ENCODE data around the gene MTAP. TPM values are rescaled to one million over a fixed set of nuclear protein-coding genes. Genes with fewer than 3 reads are reported as not detected.

MTAP gene
- total RNA-seq, 1 donor from 2014 or later = 35.2 TPM

DNA sequence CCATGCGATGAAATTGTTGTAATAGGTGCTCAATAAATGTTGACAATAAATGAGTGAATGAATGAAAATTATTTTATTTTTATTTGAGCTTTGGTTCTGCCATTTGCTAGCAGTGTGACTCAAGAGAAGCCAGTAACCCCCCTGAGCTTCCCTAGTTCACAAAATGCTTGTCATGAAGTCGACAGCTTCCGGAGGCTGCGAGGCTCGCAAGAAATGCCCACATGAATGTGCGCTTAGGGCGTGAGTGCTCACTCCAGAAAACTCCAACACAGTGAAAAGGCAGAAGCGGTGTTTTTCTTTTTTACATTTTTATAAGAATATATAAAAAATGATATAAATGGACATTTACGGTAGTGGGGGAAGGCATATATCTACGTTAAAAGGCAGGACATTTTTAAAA lies 165.3 kb downstream of the MTAP start:
- TF ChIP-seq, protein P1, sequence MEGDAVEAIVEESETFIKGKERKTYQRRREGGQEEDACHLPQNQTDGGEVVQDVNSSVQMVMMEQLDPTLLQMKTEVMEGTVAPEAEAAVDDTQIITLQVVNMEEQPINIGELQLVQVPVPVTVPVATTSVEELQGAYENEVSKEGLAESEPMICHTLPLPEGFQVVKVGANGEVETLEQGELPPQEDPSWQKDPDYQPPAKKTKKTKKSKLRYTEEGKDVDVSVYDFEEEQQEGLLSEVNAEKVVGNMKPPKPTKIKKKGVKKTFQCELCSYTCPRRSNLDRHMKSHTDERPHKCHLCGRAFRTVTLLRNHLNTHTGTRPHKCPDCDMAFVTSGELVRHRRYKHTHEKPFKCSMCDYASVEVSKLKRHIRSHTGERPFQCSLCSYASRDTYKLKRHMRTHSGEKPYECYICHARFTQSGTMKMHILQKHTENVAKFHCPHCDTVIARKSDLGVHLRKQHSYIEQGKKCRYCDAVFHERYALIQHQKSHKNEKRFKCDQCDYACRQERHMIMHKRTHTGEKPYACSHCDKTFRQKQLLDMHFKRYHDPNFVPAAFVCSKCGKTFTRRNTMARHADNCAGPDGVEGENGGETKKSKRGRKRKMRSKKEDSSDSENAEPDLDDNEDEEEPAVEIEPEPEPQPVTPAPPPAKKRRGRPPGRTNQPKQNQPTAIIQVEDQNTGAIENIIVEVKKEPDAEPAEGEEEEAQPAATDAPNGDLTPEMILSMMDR (IDR thresholded peaks at IDR 0.05) = no peak
- no peak for ATAC-seq
- Histone ChIP-seq H3K36me3 (no peaks in the 10 kb centered on the region), H3K27ac (no peak overlapping the region), H3K27me3 (ENCODE audit: low read depth) (peaks cover 99% of the 10 kb centered on the region), H3K9me3 (no peaks in the 10 kb centered on the region), H3K4me3 (no peak overlapping the region), H3K4me1 (peaks cover 27% of the 10 kb centered on the region)
- no peak for DNase-seq
- intact Hi-C loops (cut with DNase I) = no loop called here

DNA sequence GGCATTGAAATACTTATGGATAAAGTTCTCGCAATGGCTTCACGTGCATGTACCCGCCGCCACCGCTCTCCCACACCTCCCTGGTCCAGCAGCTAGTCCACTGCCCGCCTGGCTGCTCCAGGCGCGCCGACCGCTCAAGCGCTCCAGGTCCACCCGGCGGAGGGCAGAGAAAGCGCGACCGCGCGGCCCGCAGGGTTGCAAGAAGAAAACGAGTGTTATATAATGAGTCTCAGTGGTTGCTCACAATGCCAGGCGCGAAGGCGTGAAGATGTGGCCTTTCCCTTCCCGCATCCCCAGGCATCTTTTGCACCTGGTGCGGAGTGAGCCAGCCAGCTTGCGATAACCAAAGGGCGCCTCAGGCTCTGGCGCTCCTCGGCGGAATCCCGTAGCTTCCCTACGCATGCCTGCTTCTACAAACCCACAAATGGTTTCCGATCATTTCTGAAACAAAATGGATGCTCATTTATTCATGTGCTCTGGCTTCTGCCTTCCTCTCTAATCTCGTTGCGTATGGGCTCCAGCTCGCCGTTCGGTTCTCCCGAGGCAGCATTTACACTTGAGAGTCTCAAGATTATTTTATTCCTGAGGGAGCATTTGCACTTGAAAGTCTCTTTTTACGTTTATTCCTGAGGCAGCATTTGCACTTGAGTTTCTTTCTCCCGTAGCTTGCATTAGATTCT lies 166.0 kb downstream of the MTAP start:
- TF ChIP-seq, protein P1 (IDR thresholded peaks at IDR 0.05) = no peak
- intact Hi-C loops (cut with DNase I) = no loop called here
- no peak overlapping the region for H3K4me3 ChIP-seq
- no peaks in the 10 kb centered on the region for H3K9me3 ChIP-seq
- no peaks in the 10 kb centered on the region for H3K36me3 ChIP-seq
- H3K27me3 ChIP-seq (ENCODE audit: low read depth) = peaks cover 98% of the 10 kb centered on the region
- no peak overlapping the region for H3K27ac ChIP-seq
- ATAC-seq (no peak), DNase-seq (no peak)
- H3K4me1 ChIP-seq = peaks cover 27% of the 10 kb centered on the region

DNA sequence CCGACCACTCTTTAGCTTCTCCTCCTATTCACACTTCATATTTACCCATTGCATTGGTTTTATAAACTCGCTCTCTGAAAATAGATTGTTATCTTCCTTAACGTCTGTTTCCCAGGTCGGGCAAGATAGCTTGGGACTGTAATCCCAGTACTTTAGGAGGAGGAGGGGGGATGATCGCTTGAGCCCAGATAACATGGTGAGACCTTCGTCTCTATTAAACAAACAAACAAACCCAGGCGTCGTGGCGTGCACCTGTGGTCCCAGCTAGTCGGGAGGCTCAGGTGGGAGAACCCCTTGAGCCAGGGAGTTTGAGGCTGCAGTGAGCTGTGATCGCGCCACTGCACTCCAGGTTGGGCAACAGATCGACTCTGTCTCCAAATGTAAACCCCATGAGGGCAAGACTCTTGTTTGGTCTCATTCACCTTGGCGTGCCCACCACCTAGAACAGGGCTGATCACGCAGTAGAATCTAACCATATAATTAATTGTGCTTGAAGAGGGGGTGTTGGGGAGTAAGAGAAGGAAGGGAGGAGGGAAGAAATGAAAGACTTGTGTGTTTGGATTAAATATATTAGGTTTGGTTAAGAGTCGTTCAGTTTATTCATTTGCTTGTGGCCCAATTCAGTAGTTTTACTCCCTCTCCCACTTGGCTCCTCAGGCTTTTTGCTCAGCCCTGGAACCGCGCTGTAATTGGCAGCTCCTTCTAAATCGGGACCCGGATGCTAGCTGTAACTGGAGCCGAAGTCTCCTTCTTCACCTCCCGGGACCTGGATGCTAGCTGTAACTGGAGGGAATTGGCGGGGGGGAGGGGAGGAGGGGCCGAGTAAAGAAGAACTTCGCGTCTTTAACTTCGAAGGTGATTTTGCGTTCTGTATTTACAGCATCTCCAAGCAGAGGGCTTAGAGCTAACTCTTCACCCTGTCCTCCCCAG lies 166.8 kb downstream of the MTAP start:
- Histone ChIP-seq H3K27me3 (ENCODE audit: low read depth) (peaks cover 98% of the 10 kb centered on the region), H3K36me3 (no peaks in the 10 kb centered on the region), H3K4me3 (no peak overlapping the region), H3K9me3 (no peaks in the 10 kb centered on the region), H3K4me1 (peaks cover 33% of the 10 kb centered on the region), H3K27ac (no peak overlapping the region)
- TF ChIP-seq, protein P1 (IDR thresholded peaks at IDR 0.05) = no peak
- ATAC-seq (no peak), DNase-seq (no peak)
- intact Hi-C loops (cut with DNase I) = no loop called here

DNA sequence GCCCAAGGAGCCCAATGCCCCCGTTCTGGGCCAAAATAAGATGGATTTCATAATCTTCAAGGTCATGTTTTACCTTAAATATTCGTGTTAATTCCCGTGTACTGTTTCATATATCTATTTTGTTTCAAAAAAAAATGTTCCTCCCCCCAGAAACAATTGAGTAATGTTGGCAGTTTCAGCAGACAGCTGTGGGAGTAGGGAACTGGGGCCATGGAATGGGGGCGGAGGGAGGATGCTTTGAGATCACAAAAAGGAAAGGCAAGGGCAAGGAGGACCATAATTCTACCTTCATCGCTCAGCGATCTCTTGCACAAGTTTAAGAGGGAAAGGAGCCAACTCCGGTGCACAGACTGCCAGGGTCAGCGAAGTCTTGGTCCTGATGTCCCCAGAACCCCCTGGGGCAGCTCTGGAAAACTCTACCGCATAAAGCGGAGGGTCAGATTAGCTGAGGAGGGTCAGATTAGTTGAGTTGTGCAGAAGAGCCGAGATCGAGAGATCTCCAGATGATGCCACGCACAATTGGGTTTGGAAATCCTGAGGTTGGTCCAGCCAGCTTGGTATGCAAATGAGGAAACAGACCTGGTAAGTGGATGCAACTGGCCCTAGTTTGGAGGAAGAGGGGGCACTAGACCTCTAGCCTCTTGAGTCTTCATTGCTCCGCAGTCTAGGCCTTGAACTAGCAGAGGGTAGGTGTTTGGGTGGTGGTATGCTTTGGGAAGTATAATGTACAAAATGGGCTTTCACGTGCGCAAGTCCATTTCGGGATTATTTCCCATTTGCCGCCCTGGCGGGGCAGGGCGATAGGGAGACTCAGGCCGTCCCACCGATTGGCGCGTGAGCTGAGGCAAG lies 167.7 kb downstream of the MTAP start:
- TF ChIP-seq, protein P1 (IDR thresholded peaks at IDR 0.05) = no peak
- H3K36me3 ChIP-seq = no peaks in the 10 kb centered on the region
- ATAC-seq = no peak
- H3K4me3 ChIP-seq = no peak overlapping the region
- peaks cover 98% of the 10 kb centered on the region for H3K27me3 ChIP-seq (ENCODE audit: low read depth)
- no peak overlapping the region for H3K27ac ChIP-seq
- H3K9me3 ChIP-seq = no peaks in the 10 kb centered on the region
- no peak for DNase-seq
- peaks cover 36% of the 10 kb centered on the region for H3K4me1 ChIP-seq
- intact Hi-C loops (cut with DNase I) = no loop called here

Data from lower lobe of right lung (tissue), 2 donors.